ENCODE data around the gene SLC23A2.

GRCh38 chr20:4953881-4954280 lies 47.4 kb downstream of the SLC23A2 start:
- TF ChIP-seq, protein P1, sequence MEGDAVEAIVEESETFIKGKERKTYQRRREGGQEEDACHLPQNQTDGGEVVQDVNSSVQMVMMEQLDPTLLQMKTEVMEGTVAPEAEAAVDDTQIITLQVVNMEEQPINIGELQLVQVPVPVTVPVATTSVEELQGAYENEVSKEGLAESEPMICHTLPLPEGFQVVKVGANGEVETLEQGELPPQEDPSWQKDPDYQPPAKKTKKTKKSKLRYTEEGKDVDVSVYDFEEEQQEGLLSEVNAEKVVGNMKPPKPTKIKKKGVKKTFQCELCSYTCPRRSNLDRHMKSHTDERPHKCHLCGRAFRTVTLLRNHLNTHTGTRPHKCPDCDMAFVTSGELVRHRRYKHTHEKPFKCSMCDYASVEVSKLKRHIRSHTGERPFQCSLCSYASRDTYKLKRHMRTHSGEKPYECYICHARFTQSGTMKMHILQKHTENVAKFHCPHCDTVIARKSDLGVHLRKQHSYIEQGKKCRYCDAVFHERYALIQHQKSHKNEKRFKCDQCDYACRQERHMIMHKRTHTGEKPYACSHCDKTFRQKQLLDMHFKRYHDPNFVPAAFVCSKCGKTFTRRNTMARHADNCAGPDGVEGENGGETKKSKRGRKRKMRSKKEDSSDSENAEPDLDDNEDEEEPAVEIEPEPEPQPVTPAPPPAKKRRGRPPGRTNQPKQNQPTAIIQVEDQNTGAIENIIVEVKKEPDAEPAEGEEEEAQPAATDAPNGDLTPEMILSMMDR (IDR thresholded peaks at IDR 0.05; ENCODE audit: low read depth, low read length), result no peak
- TF ChIP-seq EZH2phosphoT487 (IDR thresholded peaks at IDR 0.05; ENCODE audit: low read depth), result no peak
